Stimulated activated CD4-positive, alpha-beta T cell treated with anti-CD3 and anti-CD28 coated beads, Interleukin-12 subunit alpha, Interleukin-12 subunit beta, amount 100 ng/mL, for 24 hours (primary cell): Measurements from ENCODE around the gene TEX28.
"Not testable (repeated sequence)": the region's sequence is repeated elsewhere in the genome, so short reads cannot be mapped to it uniquely, and the experiment has no call there.

Source experiments
- DNase-seq, 2 experiments: peaks; one replicate each; pipeline ENCODE4 v3.0.0-alpha.2; 2020; ENCODE audit warnings: low read depth in 2 of 2

TEX28 gene

GRCh38 chrX:154310616-154311536 lies 16.0 kb upstream of the TEX28 start:
- no peak for DNase-seq

DNA sequence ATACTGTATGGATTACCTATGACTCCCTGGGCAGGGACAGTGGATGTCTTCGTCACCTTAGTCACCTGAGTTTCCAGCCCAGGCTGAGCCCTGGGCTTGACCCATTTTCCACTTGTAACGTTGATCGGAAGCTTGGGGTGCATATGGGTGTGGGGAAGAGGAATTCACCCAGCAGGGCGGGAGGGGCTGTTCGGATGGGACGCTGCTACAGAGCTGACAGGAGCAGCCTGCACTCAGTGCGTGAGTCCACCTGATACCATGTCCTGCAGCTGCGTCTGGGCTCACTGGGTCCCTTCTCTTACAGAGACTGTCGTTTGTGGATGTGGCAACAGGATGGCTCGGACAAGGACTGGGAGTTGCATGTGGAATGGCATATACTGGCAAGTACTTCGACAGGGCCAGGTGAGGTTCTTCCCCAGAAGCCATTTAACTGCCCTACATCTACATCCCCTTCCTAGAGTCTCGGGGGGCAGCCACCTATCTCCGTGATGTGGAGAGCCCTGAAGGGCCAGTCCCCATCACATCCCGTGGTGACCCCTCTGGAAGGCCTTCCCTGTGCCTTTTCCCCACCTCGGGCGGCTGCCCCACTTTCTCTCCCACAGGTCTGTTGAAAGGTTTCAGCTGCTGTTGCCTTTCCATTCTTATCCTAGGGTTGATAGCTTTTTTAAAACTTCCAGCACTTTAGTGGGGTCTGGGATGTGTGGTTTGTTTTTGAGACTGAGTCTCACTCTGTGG lies 14.3 kb upstream of the TEX28 start:
- DNase-seq: no peak

DNA sequence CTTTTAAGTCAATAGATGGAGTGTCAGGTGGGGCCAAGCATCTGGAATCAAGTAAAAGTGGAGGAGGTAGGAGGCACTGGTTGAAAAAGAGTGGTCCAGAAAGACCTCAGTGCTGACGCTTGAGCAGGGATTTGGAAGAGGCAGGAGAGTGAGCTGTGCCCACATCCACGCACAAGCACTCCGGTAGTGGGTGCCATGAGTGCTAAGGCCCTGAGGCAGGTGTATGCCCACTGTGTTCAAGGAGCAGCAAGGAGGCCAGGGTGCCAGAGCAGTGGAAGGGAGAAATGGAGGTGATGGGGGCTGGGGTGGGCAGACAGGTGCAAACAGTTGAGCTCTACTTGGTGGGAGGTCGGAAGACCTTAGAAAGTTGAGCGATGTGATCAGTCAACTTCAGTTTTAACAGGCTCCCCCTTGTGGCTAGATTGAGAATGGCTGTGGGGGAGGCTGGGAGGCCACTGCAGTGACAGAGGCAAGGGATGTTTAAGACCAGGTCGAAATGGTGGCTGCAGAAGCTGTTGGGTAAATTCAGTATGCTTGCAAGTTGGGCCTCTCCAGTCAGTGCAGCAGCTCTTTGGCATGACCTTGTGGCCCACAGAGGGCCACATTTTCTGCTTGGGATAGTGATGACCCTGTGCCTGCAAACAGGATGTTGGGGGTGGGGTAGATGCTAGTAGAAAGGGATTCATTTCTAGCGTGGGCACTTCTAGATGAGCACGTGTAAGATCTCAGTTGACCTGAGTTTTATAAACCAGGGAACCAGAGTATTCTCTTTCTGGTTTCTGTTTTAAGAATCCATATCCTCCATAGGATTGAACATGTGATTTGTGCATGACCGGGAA lies 13.4 kb upstream of the TEX28 start:
- DNase-seq: peak; percentile 55 to 78

DNA sequence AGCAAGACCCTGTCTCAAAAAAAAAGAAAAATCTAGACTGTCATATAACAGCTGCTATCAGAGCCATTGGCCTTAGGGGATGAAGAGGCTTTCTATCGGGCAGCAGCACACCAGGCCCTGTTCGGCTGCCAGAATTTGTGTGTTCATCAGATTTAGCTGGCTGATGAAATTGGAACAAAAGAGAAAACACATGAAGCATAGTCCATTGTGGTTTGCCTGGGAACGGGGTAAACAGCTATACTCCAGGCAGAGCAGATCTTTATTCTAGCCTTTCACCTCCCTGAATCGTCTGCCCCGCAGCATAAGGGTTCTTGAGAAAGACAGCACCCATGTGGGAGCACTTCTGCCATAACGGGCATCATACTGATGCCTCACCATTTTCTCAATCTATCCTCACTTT lies 12.3 kb upstream of the TEX28 start:
- no peak for DNase-seq

DNA sequence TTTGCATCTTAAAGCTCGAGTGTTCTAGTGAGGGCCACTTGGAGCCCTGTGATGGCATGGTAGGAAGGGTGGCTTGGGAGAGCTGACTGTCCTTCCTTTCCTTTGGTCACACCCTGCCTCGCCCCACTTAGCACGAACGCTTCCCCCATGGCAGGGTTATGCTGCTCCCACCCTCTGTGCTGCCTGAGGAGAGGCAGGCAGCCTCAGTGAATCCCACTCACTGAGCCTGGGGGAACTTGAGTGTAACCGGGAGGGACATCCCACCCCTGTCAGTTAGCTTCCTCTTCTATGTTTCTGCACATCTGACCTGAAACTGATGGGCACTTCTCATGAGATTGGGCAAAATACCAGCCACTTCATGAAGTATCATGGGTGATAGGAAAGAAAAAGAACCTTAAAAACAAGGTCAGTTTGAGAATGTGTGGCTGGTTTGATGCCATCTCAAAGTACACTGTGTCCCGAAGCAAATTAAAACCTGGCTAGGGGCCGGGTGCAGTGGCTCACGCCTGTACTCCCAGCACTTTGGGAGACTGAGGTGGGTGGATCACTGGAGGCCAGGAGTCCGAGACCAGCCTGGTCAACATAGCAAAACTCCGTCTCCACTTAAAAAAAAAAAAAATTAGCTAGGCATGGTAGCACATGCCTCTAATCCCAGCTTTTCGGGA lies 10.7 kb upstream of the TEX28 start:
- DNase-seq: no peak

DNA sequence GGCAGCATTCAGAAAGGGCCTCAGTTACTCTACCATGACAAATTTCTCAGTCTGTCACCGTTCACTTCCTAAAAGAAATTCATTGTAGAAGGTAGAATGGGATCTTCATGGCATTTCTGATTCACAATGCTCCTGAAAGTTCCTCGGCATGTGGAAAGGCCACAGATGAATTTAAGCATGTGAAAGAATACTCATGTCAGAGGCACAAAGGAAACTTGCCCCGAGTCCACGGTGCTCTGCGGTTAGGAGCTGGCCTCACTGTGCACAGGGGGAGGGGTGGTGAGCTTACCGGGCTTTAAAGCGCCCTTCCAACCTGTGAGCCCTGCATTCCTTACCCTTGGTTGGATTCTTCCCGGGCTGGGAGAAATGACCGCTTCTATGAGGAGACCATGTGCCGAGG lies 9.9 kb upstream of the TEX28 start:
- no peak for DNase-seq

- no peak for DNase-seq
These were observed 8.6 kb upstream of the TEX28 start for GRCh38 chrX:154303476-154303875.

- not testable (repeated sequence) for DNase-seq
These were observed 8.1 kb upstream of the TEX28 start for GRCh38 chrX:154302998-154303397.

DNA sequence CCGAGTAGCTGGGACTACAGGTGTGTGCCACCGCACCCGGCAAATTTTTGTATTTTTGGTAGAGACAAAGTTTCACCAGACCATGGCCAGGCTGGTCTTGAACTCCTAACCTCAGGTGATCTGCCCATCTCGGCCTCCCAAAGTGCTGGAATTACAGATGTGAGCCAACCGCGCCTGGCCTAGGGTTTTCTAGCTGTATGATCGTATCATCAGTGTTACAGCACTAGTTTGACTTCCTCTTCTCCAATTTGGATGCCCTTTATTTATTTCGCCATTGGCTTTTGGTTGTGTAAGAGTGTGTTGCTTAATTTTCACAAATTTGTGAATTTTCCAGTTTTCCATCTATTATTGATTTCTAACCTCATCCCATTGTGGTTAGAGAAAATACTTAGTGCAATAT lies 5.9 kb upstream of the TEX28 start:
- DNase-seq: no peak

DNA sequence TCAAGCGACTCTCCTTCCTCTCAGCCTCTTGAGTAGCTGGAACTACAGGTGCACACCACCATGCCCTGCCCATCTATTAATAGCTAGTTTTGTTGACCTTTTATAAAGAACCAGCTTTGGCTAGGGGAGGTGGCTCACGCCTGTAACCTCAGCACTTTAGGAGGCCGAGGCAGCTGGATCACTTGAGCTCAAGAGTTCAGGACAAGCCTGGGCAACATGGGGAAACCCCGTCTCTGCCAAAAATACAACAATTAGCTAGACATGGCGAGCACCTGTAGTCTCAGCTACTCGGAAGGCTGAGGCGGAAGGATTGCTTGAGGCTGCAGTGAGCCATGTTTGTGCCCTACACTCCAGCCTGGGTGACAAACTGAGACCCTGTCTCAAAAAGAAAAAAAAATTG lies 3.4 kb upstream of the TEX28 start:
- DNase-seq: no peak

- DNase-seq: no peak
These were observed 1.8 kb upstream of the TEX28 start for GRCh38 chrX:154296731-154297130.

DNA sequence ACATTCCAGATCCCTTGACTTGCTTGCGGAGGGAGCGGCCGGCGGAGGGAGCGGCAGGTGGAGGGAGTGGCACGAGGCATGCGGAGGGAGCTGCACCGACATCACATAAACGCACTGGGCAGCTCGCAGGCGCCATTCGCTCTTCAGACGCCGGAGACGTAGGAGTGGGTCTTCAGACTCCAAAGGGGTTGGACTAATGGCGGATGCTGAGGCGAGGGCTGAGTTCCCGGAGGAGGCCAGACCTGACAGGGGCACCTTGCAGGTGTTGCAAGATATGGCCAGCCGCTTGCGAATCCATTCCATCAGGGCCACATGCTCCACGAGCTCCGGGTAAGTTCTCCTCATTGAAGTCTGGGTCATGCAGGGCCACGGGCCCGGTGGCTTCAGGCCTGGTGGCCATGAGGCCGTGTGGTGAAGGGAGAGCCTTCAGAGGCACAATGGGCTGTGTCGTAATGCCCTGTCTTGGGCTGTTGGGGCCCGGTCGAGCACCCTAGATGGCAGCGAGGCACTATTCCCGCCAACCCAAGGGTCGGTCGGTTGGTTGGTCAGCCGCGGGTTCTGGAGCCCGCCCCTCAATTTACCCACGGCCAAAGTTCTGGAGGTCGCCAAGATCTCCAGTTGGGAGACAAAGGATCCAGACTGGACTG lies 863 bp upstream of the TEX28 start, which contains the start of gene TKTL1:
Gene TKTL1, plus strand, starts transcription at position 132 of the 647 bp plus-strand sequence. Its CDS starts 65 bp downstream, at position 197.
- no peak for DNase-seq

DNA sequence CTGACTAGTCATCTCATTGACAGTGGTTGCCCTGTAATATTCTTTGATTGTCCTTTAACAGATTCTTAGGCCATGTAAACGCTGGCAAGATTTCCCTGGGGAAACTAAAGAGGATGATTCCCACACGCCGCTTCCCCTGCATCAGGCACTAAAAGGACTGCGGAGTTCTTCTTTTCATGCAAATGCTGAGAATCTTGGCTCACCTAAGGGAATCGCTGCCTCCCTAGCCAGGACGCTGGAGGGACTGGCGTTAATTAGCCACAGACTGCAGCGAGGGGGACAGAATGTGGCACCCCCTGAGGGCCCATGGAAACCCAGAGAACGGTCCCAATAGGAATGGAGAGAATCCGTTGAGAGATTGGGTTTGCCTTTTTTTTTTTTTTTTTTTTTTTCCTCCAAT lies 8.5 kb downstream of the TEX28 start:
- DNase-seq: not testable (repeated sequence)

GRCh38 chrX:154284489-154285338 lies 10.2 kb downstream of the TEX28 start:
- not testable (repeated sequence) for DNase-seq

DNA sequence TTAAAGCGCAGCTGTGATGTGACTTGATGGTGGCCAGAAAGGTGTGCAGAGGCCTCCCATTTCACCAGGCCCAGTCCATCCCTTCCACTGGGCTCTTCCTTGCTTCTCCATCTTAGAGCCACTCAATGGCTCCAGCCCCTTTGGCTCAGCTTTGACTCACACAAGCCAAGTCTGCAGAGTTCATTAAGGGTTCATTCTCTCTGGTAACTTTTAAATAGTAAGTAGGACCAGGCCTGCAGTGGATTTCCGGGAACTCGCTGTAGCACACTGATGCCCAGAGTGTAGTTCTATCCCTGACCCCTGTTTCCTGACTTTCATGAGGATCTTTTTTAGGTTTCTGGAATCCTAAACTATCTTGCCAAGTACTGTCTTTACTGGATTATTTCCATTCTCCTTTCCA lies 25.7 kb downstream of the TEX28 start:
- not testable (repeated sequence) for DNase-seq

- DNase-seq: not testable (repeated sequence)
These were observed 31.9 kb downstream of the TEX28 start for GRCh38 chrX:154263072-154263471.

GRCh38 chrX:154258711-154259110 lies 36.2 kb downstream of the TEX28 start:
- not testable (repeated sequence) for DNase-seq

DNA sequence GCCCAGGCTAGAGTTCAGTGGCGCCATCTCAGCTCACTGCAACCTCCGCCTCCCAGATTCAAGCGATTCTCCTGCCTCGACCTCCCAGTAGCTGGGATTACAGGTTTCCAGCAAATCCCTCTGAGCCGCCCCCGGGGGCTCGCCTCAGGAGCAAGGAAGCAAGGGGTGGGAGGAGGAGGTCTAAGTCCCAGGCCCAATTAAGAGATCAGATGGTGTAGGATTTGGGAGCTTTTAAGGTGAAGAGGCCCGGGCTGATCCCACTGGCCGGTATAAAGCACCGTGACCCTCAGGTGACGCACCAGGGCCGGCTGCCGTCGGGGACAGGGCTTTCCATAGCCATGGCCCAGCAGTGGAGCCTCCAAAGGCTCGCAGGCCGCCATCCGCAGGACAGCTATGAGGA lies 37.6 kb downstream of the TEX28 start, which contains the start of gene OPN1MW3:
Gene OPN1MW3, plus strand, starts transcription at position 301 of the 400 bp plus-strand sequence. Its CDS starts 38 bp downstream, at position 339.
- not testable (repeated sequence) for DNase-seq

DNA sequence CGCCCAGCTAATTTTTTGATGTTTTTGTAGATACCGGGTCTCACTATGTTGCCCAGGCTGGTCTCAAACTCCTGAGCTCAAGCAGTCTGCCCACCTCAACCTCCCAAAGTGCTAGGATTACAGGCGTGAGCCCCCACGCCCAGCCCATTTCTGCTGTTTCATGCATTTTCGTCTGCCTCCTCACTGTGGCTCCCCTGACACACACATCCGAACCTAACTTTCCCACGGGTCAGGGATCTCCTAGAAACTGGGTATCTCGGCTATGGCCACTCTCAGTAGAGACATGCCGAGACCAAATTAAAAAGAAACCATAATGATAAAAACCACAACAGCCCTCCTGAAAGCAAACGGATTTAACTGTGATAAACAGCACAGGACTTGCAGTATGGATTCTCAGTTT lies 46.8 kb downstream of the TEX28 start:
- not testable (repeated sequence) for DNase-seq
